Activated effector memory CD4-positive, alpha-beta T cell treated with anti-CD3 and anti-CD28 coated beads, Interleukin-2, amount 50 U/mL, for 16 hours (primary cell): ENCODE measurements around the gene UBE2J1.

Source experiments
- DNase-seq: peaks from one replicate; pipeline ENCODE4 v3.0.0-alpha.2; 2020

The UBE2J1 gene

GRCh38 chr6:89286516-89286915, 66.0 kb downstream of the UBE2J1 start:
- no peak for DNase-seq

DNA sequence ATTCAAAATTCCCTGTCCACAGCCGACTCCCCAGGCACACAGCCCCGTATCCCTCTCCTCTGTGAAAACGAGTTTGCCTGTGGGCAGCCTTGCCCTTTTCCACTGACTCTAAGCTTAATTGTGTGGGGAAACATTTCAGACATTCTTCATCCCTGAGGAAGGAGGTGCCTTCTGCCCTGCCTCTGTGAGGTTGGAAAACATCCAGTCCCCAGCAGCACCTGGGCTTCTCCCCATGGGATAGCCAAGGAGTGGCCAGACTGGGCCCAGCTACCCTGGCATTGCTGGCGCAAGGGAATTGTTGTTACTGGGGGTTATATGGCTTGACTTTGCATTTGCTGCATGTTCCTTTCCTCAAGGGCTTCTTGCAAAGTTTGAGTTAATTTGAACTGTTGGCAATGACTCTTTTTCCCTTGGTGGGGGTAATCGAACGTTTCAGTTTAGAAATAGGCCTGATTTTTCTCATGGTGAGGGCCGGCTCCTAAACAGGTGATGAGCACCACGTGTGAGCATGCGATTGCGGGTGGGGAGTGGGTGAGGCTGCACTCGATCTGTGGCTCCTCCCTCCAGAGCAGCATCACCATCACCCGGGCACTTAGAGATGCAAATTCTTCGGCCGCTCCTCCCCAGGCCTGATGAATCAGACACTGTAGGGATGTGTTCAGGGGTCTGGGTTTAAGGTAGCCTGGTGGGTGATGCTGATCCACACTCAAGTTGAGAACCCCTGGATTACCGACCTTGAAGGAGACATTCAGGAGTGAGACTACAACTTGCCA, 67.4 kb downstream of the UBE2J1 start:
- no peak for DNase-seq

DNA sequence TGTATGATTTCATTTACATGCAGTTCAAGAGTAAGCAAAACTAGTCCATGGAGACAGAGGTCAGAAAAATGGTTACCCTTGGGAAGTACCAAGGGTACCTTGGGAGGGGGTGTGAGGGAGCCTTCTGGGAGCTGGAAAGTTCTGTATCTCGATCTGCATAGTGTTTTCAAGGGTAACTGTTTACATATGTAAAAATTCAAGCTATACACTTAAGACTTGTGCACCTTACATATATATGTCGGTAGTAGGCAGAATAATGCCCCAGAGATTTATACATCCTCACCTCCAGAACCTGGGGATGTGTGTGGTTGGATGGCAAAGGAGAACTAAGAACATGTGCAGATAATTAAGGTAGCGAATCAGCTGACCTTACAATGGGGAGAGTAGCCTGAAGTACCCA, 68.4 kb downstream of the UBE2J1 start:
- no peak for DNase-seq

DNA sequence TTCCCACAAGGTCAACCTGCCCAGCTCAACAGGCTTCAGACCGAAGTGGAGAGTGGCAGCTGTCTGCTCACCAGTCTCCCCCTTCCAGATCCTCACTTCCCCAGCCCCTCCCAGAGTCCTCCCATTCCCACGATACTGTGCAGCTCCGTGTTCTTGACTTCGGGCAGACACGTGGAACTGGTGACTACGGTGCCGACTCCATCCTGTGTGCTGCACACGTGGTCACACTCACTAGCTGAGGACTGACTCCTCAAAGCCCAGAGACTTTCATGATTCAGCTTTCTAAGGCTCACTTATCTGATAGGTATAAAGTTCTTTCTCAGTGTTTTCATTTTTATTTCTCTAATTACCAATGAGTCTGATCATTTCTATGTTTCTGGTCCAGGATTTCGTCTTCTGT, 69.8 kb downstream of the UBE2J1 start:
- no peak for DNase-seq

- peak; percentile 73 for DNase-seq
Measured at GRCh38 chr6:89281779-89282246, 70.7 kb downstream of the UBE2J1 start.

DNA sequence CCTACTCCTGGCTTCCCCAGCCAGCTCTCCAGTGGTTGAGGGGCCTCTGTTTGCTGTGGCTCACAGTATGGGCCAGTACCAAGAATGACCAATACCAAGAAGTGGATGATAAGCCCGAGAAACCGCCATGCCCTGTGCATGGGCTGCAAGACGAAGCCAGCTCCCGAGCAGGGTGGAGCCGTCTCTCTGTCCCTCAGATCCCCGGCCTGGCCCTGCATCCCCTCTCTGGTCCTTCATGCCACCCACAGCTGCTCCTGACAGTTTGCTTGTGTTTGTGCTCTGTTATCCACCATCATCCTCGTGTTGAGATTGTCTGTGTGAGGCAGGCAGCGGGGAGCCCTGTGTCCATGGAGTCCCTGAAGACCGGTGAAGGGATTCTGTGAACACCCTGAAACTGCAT, 73.6 kb downstream of the UBE2J1 start:
- no peak for DNase-seq
